IMR-90 (cell line): ENCODE results near the gene UBA7.

Source experiments
- BHLHE40 ChIP-seq: fragments of 150-350 bp; IDR thresholded peaks from 2 replicates; pipeline ENCODE4 v1.6.1; 2016; ENCODE audit warnings: mild to moderate bottlenecking, low read depth, low read length
- CEBPB ChIP-seq: IDR thresholded peaks from 2 replicates; pipeline ENCODE4 v1.6.1; 2012; ENCODE audit warnings: low read depth, low read length, improper control_type of control experiment
- CTCF ChIP-seq: conservative IDR thresholded peaks from 2 replicates; pipeline ENCODE4 v1.5.1; 2012; ENCODE audit warnings: mild to moderate bottlenecking, low read depth, low read length, improper control_type of control experiment
- MXI1 ChIP-seq: IDR thresholded peaks from 2 replicates; pipeline ENCODE4 v1.6.1; 2012; ENCODE audit warnings: low read depth, mild to moderate bottlenecking, low read length, moderate library complexity, borderline replicate concordance
- POLR2A ChIP-seq: IDR thresholded peaks from 2 replicates; pipeline ENCODE4 v1.6.1; 2012; ENCODE audit warnings: mild to moderate bottlenecking, low read depth, low read length
- RAD21 ChIP-seq: IDR thresholded peaks from 2 replicates; pipeline ENCODE4 v1.6.1; 2012; ENCODE audit warnings: low read length, improper control_type of control experiment
- RCOR1 ChIP-seq: IDR thresholded peaks from 2 replicates; pipeline ENCODE4 v1.6.1; 2012; ENCODE audit warnings: mild to moderate bottlenecking, low read length, improper control_type of control experiment; ENCODE audit not compliant: insufficient replicate concordance
- USF2 ChIP-seq: fragments of 150-350 bp; IDR thresholded peaks from 2 replicates; pipeline ENCODE4 v1.6.1; 2017; ENCODE audit warnings: mild to moderate bottlenecking, antibody characterized with exemption, low read length, low read depth
- TF ChIP-seq, protein P1 (sequence below): fragments of 150-350 bp; IDR thresholded peaks from 2 replicates; pipeline ENCODE4 v1.6.1; 2016; ENCODE audit warnings: low read depth, mild to moderate bottlenecking, low read length, moderate library complexity, borderline replicate concordance

DNA sequence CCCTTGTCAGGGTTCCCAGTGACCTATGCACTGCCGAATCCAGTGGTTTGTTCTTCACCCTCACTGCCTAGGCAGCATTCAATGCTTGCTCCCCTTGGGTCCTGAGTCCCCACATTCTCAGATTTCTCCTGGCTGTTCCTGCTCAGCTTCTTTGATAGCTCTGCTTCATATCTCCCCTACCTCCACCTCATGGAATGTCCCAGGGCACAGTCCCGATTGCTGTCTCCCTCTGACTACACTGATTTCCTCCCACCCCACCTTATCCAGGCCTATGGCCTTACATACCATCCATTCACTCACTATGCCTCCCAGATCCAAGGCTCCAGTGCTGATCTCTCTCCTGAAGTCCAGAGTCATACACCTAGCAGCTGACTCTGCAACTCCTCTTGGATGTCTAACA, 12.6 kb downstream of the UBA7 start:
- TF ChIP-seq POLR2A (no peak), CTCF (no peak), CEBPB (no peak), BHLHE40 (no peak), RCOR1 (no peak), MXI1 (no peak), RAD21 (no peak), USF2 (no peak)
- TF ChIP-seq, protein P1, sequence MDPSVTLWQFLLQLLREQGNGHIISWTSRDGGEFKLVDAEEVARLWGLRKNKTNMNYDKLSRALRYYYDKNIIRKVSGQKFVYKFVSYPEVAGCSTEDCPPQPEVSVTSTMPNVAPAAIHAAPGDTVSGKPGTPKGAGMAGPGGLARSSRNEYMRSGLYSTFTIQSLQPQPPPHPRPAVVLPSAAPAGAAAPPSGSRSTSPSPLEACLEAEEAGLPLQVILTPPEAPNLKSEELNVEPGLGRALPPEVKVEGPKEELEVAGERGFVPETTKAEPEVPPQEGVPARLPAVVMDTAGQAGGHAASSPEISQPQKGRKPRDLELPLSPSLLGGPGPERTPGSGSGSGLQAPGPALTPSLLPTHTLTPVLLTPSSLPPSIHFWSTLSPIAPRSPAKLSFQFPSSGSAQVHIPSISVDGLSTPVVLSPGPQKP, result no peak
